ENCODE data around the gene TRAF3.
"Not testable (repeated sequence)": the region's sequence is repeated elsewhere in the genome, so short reads cannot be mapped to it uniquely, and the experiment has no call there.

Gene TRAF3

DNA sequence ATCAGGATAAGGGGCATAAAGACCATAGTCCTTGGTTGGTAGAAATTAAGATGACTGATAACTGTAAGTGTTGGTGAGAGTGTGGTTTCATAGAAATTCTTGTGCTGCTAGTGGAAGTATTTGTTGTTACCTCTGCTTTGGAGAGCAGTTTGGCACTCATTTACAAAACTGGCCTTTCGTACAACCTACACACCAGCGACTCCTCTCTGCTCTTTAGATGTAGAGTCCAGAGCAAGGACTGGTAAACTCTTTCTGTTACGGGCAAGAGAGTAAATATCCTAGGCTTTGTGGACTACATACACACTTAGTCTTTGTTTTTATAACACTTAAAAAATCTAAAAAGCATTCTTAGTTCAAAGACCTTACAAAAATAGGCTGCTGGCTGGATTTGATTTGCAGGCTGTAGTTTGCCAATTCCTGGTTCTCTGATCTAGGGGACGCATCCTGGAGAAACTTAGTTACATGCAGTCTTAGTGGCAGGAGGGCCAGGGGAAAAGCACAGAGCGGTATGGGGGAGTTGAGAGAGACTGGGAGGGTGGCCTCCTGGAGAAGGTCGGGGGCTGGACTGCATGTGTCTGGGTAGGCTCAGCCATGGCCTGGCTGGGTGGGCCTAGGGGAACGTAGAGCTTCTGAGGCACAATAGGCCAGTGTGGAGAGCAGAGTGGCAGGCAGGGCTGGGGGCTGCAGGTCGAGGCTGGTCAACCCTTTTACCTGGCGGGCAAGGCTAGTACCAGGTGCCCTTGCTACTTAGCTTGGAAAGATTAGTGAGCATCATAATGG lies 89.9 kb downstream of the TRAF3 start:
- DNase-seq (ENCODE audit: low read depth): no peak

- DNase-seq (ENCODE audit: low read depth): no peak
Measured at GRCh38 chr14:102867826-102868580, 90.8 kb downstream of the TRAF3 start.

DNA sequence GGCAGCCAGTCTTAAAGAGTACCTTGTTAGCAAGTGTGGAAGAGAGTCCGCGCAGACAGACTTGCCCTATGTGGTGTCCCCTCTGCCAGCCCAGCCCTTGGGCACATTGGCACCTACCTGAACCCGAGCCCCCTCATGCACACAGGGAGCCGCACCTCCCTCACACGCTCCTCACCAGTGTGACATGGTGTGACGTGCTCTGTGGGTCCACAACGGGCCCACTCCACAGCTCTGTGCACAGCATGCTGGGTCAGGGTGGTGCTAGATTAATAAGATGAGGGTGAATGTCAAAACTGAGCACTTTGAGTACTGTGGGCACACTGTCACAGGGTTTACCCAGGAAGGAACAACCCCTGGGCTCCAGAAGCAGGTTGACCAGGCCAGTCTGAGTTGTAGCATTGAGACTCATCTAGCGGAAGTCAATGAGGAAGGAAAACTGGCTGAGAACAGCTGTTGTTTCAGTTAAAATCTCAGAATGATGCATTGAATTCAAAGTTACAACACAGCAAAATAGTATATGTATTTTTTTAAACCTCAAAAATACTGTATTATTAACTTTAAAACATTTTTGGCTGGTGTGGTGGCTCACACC lies 91.8 kb downstream of the TRAF3 start:
- no peak for DNase-seq (ENCODE audit: low read depth)

- no peak for DNase-seq (ENCODE audit: low read depth)
Measured at GRCh38 chr14:102870246-102870645, 93.0 kb downstream of the TRAF3 start.

DNA sequence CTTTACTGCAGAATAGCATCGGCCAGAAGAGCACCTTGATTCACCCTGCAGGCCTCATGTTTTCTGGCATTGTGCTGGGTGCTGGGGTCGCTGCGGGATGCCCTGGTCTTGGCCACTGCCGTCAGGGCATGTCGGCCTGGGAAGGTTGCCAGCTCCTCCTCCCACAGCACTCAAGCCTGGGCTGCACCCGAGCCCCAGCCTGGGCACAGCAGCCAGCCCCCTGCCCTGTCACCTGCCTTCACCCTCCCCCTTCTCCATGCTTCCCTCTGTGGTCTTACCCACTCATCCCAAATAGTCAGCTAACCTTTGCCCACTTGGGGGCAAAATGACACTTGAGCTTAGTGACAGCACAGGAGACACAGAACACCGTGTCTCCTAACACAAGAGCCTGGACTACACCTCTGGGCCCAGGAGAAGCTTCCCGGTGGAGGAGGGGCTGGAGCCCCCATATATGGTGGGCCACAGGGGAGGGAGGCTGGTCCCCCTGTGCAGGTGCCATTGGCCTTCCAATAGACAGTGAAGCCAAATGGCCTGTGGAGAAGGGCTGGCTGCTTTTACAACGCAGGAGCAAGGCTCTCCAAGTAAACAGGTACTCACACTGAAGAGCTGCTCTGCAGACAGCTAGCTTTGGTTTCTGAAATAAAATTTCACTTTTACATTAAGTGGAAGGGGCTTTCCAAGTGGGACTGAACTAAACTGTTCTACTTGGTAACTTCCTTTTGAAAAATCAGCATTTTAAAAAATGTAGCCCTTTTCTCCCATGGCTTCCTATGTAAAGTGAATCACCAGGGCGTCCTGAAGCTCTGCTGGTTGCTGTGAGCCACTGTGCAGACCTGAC lies 94.0 kb downstream of the TRAF3 start:
- DNase-seq (ENCODE audit: low read depth): no peak

DNA sequence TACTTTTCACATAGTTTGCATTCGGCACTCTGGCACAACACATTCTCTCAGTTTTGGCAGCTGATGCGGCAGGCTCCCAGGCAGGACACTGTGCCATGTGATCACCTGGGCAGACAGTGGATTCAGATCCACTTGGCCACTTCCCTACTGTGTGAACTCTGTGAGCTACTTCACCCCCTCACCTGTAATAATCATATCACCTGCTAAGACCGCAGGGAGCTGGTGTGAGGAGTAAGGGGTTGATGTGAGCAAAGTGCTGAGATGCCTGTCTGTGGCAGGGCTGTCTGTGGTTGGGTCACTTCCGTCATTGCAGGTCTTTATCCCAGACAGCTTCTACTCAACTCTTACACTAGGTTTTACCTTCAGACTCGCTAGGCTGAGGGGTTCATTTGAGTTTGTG lies 94.8 kb downstream of the TRAF3 start:
- DNase-seq (ENCODE audit: low read depth): no peak

- no peak for DNase-seq (ENCODE audit: low read depth)
Measured at GRCh38 chr14:102873131-102873530, 95.9 kb downstream of the TRAF3 start.

DNA sequence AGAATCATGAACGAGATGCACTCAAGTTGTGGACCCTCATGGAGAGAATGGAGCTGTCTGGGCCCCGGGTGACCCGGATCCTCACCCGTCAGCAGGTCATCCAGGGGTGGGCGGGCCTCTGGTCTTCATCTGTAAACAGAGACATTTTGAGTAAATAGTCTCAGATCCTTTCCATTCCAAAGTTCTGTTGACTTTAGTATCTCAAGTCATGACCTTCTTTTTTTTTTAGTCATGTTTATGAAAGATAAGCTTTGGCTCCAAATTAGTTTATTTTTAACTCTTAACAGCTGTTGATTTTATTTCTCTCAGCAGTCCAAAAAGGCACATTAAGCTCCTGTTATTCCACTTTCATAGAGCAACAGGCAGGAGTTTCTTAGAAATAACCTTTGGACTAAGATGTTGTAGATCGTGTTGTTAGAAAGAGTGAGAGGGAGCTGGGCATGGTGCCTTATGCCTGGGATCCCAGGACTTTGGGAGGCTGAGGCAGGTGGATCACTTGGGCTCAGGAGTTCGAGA lies 96.4 kb downstream of the TRAF3 start:
- no peak for DNase-seq (ENCODE audit: low read depth)

DNA sequence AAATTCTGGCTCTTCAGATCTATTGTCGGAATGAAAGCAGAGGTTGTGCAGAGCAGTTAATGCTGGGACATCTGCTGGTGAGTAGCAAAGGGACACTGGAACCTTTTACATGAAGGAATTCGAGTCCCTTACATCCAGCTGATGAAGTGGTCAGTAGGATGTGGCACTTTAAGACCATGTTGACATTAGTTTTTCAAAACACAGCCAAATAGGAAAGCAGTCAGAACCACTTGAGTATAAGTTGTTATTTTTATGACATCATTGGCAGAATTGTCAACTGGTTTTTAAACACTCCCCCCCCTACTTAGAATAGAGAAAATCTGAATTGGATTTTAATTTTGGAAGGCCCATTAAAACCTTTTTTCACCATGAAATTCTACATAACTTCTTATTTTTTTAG lies 98.4 kb downstream of the TRAF3 start:
- DNase-seq (ENCODE audit: low read depth): no peak

DNA sequence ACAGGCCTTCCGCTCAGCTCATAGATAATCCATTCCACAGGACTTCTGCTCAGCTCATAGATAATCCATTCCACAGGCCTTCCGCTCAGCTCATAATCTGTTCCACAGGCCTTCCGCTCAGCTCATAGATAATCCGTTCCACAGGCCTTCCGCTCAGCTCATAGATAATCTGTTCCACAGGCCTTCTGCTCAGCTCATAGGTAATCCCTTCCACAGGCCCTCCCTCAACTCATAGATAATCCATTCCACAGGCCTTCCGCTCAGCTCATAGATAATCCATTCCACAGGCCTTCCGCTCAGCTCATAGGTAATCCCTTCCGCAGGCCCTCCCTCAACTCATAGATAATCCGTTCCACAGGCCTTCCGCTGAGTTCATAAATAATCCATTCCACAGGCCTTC lies 100.3 kb downstream of the TRAF3 start:
- not testable (repeated sequence) for DNase-seq (ENCODE audit: low read depth)

DNA sequence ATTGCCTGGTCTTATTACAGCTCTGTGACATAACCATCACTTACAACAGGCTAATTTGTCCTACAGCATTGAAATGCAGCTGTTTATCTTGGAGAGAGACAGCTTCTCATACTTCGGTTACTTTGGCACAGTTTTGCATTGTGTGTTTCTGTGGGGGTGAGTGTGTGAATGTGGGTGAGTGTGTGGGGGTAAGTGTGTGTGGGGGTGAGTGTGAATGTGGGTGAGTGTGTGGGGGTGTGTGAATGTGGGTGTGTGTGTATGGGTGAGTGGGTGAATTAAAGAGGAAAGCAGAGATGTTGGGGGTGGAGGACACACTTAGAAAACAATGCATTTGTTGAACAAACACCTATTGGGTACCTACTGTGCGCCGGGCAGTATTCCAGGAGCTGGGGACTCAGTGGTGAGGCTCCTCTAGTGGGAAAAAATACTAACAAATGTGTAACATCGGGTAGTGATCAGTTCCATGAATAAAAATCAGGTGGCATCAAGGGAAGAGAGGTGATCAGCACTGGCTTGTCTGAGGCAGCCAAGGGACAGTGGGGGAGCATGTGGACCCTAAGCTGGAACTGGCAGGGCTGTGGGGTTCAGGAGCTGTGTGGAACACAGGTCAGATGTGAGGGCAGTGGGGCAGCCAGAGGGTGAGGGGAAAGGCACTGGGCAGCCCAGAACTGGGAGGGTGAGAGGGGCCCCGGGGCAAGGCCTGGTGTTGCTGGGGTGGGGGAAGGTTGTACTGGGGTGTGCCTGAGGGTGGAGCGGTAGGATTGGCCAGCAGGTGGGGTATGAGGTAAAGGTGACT lies 101.1 kb downstream of the TRAF3 start:
- DNase-seq (ENCODE audit: low read depth): no peak

DNA sequence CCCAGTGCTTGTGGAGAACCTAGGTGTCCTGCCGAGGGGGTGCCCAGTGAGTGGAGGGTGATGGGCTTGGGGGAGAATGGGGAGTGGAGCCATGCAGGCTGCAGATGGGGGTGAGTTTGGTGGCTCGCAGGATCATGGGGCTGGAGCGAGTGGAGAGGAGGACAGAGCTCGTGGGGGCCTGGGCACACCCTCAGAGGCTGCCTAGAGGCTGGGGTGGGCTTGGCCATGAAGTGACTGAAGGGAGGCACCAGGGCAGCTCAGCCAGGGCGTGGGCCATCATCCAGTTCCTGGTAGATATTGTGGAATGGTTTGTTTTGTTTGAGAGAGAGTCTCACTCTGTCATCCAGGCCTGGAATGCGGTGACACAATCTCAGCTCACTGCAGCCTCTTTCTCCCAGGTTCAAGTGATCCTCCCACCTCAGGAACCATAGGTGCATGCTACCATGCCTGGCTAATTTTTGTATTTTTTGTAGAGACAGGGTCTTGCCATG lies 101.8 kb downstream of the TRAF3 start:
- no peak for DNase-seq (ENCODE audit: low read depth)

GRCh38 chr14:102882226-102882906 lies 105.1 kb downstream of the TRAF3 start:
- no peak for DNase-seq (ENCODE audit: low read depth)

DNA sequence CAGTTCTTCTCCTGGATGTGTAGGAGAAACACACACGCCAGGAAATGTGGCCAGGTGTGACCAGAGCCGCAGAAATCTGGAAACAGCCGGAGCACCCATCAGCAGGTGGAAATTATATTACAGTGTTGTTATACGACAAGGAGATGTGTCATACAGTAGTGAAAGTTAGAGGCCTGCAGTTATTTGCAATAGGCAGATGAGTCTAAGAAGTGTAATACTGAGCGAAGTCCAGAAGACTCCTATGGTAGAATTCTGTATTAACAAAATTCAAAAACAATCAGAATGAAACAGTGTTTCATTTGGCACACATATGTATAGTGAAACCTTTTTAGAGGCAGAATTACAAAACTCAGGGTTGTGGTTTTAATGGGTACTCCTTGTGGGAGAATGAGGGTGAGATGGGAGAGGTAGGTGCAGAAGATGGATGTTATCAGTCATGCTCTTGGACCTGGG lies 105.9 kb downstream of the TRAF3 start:
- DNase-seq (ENCODE audit: low read depth): no peak

DNA sequence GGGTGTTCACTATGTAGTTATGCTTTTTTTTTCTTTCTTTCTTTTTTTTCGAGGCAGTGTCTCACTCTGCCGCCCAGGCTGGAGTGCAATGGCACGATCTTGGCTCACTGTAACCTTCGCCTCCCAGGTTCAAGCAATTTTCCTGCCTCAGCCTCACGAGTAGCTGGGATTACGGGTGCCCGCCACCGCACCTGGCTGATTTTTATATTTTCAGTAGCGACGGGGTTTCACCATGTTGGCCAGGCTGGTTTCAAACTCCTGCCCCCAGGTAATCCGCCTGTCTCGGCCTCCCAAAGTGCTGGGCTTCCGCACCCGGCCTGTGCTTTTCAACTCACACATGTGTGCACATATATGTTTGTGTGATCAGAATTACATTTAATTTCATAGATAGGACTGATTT lies 106.3 kb downstream of the TRAF3 start:
- no peak for DNase-seq (ENCODE audit: low read depth)

- DNase-seq (ENCODE audit: low read depth): no peak
Measured at GRCh38 chr14:102885737-102886447, 108.6 kb downstream of the TRAF3 start.

DNA sequence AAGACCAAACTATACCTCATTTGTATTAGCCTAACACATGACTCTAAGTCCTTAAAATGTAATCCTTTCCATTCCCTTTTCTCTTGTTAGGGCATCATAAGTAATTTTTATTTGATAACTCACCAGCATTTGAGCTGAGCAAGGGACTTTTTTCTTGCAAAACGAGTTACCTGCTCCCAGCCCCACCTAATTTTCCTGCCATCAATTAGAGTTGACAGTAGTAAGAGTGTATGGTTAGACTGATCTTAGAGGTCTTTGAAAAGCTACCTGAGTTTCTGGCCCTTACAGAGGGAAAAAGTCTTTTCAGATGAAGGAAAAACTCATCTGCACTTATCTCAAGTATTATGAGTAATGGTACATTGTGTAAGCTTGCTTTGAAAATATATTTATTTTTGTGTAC lies 111.5 kb downstream of the TRAF3 start:
- no peak for DNase-seq (ENCODE audit: low read depth)

GRCh38 chr14:102889615-102890014 lies 112.4 kb downstream of the TRAF3 start:
- DNase-seq (ENCODE audit: low read depth): no peak

DNA sequence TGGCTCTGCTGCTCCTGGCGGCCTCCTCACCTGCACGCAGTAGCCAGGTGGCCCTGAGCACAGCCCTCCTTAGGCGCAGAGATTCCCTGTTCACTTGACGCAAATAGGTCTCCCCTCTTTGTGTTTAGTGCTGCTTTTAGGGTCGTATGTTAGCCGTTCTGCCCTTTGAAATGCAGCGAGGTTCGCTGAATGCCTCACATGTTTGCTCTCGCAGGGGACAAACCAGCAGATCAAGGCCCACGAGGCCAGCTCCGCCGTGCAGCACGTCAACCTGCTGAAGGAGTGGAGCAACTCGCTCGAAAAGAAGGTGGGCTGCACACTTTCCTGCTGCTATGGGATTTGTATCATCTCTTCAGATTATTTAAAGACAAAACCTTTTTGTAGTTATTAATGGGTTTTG lies 113.9 kb downstream of the TRAF3 start:
- no peak for DNase-seq (ENCODE audit: low read depth)

- DNase-seq (ENCODE audit: low read depth): no peak
Measured at GRCh38 chr14:102891556-102891955, 114.3 kb downstream of the TRAF3 start.

Measured in activated gamma-delta T cell treated with anti-CD3 and anti-CD28 coated beads, Interleukin-2, amount 50 U/mL, for 16 hours (primary cell).